HG03571 (cell line): ENCODE data around the gene HSPB7.
A peak's percentile ranks its signal among the peaks of the same experiment; 100 is the strongest.
"Not testable (repeated sequence)": the region's sequence is repeated elsewhere in the genome, so short reads cannot be mapped to it uniquely, and the experiment has no call there.

ENCODE experiments used
- ATAC-seq: cut with Tn5 transposase; IDR thresholded peaks from one replicate; pipeline ENCODE4 v1.9.1; 2021; ENCODE audit not compliant: unreplicated experiment

HSPB7 gene

GRCh38 chr1:15985611-15986297 is 32.1 kb downstream of the HSPB7 start:
- no peak for ATAC-seq

GRCh38 chr1:15983275-15983674 is 34.6 kb downstream of the HSPB7 start:
- ATAC-seq, result no peak

GRCh38 chr1:15981679-15982078 is 36.2 kb downstream of the HSPB7 start:
- no peak for ATAC-seq

- not testable (repeated sequence) for ATAC-seq
Observed at GRCh38 chr1:15977947-15978346, 39.9 kb downstream of the HSPB7 start.

- peak; percentile 64 for ATAC-seq
Observed at GRCh38 chr1:15975805-15976680, 41.8 kb downstream of the HSPB7 start, which contains the start of gene ZBTB17. Gene ZBTB17, minus strand, starts transcription at chr1:15976101. Its CDS starts 27,606 bp downstream, at chr1:15948495.

GRCh38 chr1:15975358-15975804 is 42.5 kb downstream of the HSPB7 start:
- ATAC-seq, result peak; percentile 52

GRCh38 chr1:15974855-15975254 is 43.0 kb downstream of the HSPB7 start:
- ATAC-seq, result no peak

GRCh38 chr1:15973772-15974171 is 44.1 kb downstream of the HSPB7 start:
- ATAC-seq, result no peak

- ATAC-seq, result no peak
Observed at GRCh38 chr1:15972409-15972808, 45.4 kb downstream of the HSPB7 start.

GRCh38 chr1:15970911-15971310 is 46.9 kb downstream of the HSPB7 start:
- ATAC-seq, result no peak

GRCh38 chr1:15969321-15969880 is 48.4 kb downstream of the HSPB7 start:
- ATAC-seq, result no peak

GRCh38 chr1:15968172-15968571 is 49.7 kb downstream of the HSPB7 start:
- ATAC-seq, result no peak

- no peak for ATAC-seq
Observed at GRCh38 chr1:15966956-15967344, 50.9 kb downstream of the HSPB7 start.

GRCh38 chr1:15966081-15966955 is 51.5 kb downstream of the HSPB7 start:
- ATAC-seq, result peak; percentile 68

GRCh38 chr1:15965228-15965767 is 52.5 kb downstream of the HSPB7 start:
- no peak for ATAC-seq
